PC-3 (cell line): ENCODE data around the gene BHLHA15.

Experiments
- CTCF ChIP-seq: fragments of 300-600 bp; sonication (generic); conservative IDR thresholded peaks from 2 replicates; pipeline ENCODE4 v1.5.1; 2017; ENCODE audit warnings: antibody characterized with exemption, low read depth, mild to moderate bottlenecking, low read length
- EZH2 ChIP-seq: fragments of 300-600 bp; sonication (generic); IDR thresholded peaks from one replicate; pipeline ENCODE4 v1.6.1; 2017; ENCODE audit warnings: antibody characterized with exemption, mild to moderate bottlenecking, low read length; ENCODE audit not compliant: unreplicated experiment
- EZH2phosphoT487 ChIP-seq: fragments of 300-600 bp; sonication (generic); IDR thresholded peaks from 2 replicates; pipeline ENCODE4 v1.6.1; 2018; ENCODE audit warnings: mild to moderate bottlenecking, antibody characterized with exemption, low read length, borderline replicate concordance

DNA sequence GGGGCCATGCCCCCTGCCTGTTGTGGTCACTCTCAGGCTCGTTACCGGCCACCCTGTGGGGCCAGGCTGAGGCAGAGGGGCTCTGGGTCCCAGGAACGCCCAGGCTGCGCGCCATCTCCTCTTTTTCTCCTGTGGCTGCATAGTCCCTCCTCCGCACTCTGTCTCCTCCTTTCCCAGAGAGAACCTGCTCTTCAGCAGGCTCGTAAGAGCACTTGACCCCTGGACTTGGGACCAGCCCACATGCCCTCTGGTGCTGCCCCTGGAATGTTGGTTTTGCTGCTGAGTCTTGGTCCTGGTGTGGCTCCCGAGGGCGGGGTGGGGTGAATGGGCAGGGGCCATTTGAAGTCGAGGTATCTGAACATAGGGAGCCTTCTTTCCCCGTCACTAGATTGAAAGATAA is 6.6 kb upstream of the BHLHA15 start:
- TF ChIP-seq EZH2 (no peak), CTCF (no peak), EZH2phosphoT487 (no peak)
